Neural cell (in vitro differentiated cells): Measurements from ENCODE around the gene GOLGA7B. TPM values are rescaled to one million over a fixed set of nuclear protein-coding genes. Genes with fewer than 3 reads are reported as not detected.

ENCODE experiments used
- H2AFZ ChIP-seq: fragments of 200-600, 300-800 bp; sonication (generic), shearing (Covaris generic); 2 replicates; pipeline ENCODE4 v1.6.0; 2014; ENCODE audit warnings: low read depth, mild to moderate bottlenecking, antibody characterized with exemption, low read length, moderate library complexity
- H3F3A ChIP-seq: fragments of 200-600 bp; shearing (Covaris generic); 2 replicates; pipeline ENCODE4 v1.6.1; 2016; ENCODE audit warnings: mild to moderate bottlenecking, moderate library complexity, mixed read lengths, antibody characterized with exemption, low read length; ENCODE audit not compliant: insufficient read depth, poor library complexity, severe bottlenecking
- H3K27ac ChIP-seq: fragments of 200-600, 300-800 bp; sonication (generic), shearing (Covaris generic); 2 replicates; pipeline ENCODE4 v1.5.1; 2014; ENCODE audit warnings: mild to moderate bottlenecking, low read length, moderate library complexity
- H3K27me3 ChIP-seq: fragments of 300-800, 200-600 bp; sonication (generic), shearing (Covaris generic); 2 replicates; pipeline ENCODE4 v1.6.0; 2014; ENCODE audit warnings: mild to moderate bottlenecking, low read depth, low read length, moderate library complexity; ENCODE audit not compliant: insufficient read depth
- H3K36me3 ChIP-seq: fragments of 300-800, 200-600 bp; sonication (generic), shearing (Covaris generic); 2 replicates; pipeline ENCODE4 v1.5.1; 2014; ENCODE audit warnings: mild to moderate bottlenecking, antibody characterized with exemption, low read length, moderate library complexity; ENCODE audit not compliant: insufficient read depth
- H3K4me2 ChIP-seq: fragments of 300-800, 200-600 bp; sonication (generic), shearing (Covaris generic); 2 replicates; pipeline ENCODE4 v1.6.0; 2014; ENCODE audit warnings: mild to moderate bottlenecking, low read length
- H3K4me3 ChIP-seq: fragments of 300-800, 200-600 bp; sonication (generic), shearing (Covaris generic); 2 replicates; pipeline ENCODE4 v1.5.1; 2014; ENCODE audit warnings: mild to moderate bottlenecking, low read length, moderate library complexity
- H3K79me2 ChIP-seq: fragments of 200-600 bp; shearing (Covaris generic); replicated peaks from 2 replicates; pipeline ENCODE4 v1.6.0; 2014; ENCODE audit warnings: mild to moderate bottlenecking, low read length, moderate library complexity; ENCODE audit not compliant: insufficient read depth
- H3K9ac ChIP-seq: fragments of 300-800, 200-600 bp; sonication (generic), shearing (Covaris generic); 2 replicates; pipeline ENCODE4 v1.6.1; 2016; ENCODE audit warnings: mild to moderate bottlenecking, low read length, mixed read lengths
- H3K9me2 ChIP-seq: fragments of 200-600 bp; shearing (Covaris generic); 2 replicates; pipeline ENCODE4 v1.6.1; 2016; ENCODE audit warnings: mild to moderate bottlenecking, low read length, mixed read lengths; ENCODE audit not compliant: insufficient read depth
- H3K9me3 ChIP-seq: fragments of 200-600, 300-800 bp; sonication (generic), shearing (Covaris generic); 2 replicates; pipeline ENCODE4 v1.6.1; 2016; ENCODE audit warnings: mild to moderate bottlenecking, mixed run types, low read length, moderate library complexity, mixed read lengths
- H4K20me1 ChIP-seq: fragments of 200-600 bp; shearing (Covaris generic); 2 replicates; pipeline ENCODE4 v1.6.1; 2016; ENCODE audit warnings: mild to moderate bottlenecking, mixed run types; ENCODE audit not compliant: insufficient read depth
- EP300 ChIP-seq: fragments of 450-650 bp; conservative IDR thresholded peaks from 2 replicates; pipeline ENCODE4 v1.6.1; 2014; ENCODE audit warnings: antibody characterized with exemption, mild to moderate bottlenecking, moderate library complexity; ENCODE audit not compliant: poor library complexity, severe bottlenecking
- EZH2 ChIP-seq: fragments of 200-600, 300-800 bp; shearing (Covaris generic), sonication (generic); IDR thresholded peaks from 2 replicates; pipeline ENCODE4 v1.6.1; 2014; ENCODE audit warnings: antibody characterized with exemption, low read length, borderline replicate concordance, mild to moderate bottlenecking; ENCODE audit not compliant: insufficient read depth, poor library complexity, severe bottlenecking
- MXI1 ChIP-seq: fragments of 450-650 bp; conservative IDR thresholded peaks from 2 replicates; pipeline ENCODE4 v1.6.1; 2014; ENCODE audit warnings: antibody characterized with exemption, mild to moderate bottlenecking; ENCODE audit not compliant: poor library complexity, severe bottlenecking
- POLR2AphosphoS5 ChIP-seq: IDR thresholded peaks from 2 replicates; pipeline ENCODE4 v1.6.1; 2012
- RAD21 ChIP-seq: fragments of 450-650 bp; conservative IDR thresholded peaks from 2 replicates; pipeline ENCODE4 v1.6.1; 2014; ENCODE audit warnings: antibody characterized with exemption, mild to moderate bottlenecking, moderate library complexity
- SMC3 ChIP-seq: fragments of 450-650 bp; conservative IDR thresholded peaks from 2 replicates; pipeline ENCODE4 v1.6.1; 2014; ENCODE audit warnings: antibody characterized with exemption, mild to moderate bottlenecking, moderate library complexity; ENCODE audit not compliant: poor library complexity
- TAF1 ChIP-seq: IDR thresholded peaks from 2 replicates; pipeline ENCODE4 v1.6.1; 2012; ENCODE audit warnings: low read depth
- polyA plus RNA-seq: library from polyadenylated mRNA; depleted of rRNA; stranded (reverse); fragments of >200 nt; gene quantifications from 2 replicates; pipeline ENCODE4 v1.2.3, GENCODE V29; 2014
- TF ChIP-seq, protein P1 (sequence below): fragments of 450-650 bp; IDR thresholded peaks from 2 replicates; pipeline ENCODE4 v1.5.1; 2014; ENCODE audit warnings: antibody characterized with exemption, mild to moderate bottlenecking, moderate library complexity; ENCODE audit not compliant: poor library complexity, severe bottlenecking

GOLGA7B gene
- polyA plus RNA-seq, 1 donor from 2014 or later, result 30.4 TPM

DNA sequence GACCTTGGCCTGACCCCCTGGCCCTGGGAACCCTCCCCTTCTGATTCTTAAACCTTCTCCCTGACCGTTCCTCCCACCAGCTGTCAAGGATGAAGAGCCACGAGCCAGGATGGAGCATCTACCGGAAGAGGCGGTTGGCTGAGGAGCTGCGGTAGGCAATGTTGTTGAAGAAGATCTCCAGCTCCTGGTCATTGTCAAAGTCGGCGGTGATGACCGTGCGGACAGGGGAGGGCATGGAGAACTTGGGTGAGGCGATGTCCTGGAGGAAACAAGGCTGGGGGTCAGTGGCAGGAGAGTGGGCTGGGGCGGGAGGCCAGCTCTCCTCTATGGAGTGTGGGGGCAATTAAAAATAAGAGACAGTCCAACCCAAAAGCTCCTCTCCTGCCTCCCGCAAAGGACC lies 51.7 kb downstream of the GOLGA7B start:
- Histone ChIP-seq H3K27me3 (no peaks in the 10 kb centered on the region), H3K36me3 (no peaks in the 10 kb centered on the region), H2AFZ (no peak overlapping the region), H3K9me2 (no peaks in the 10 kb centered on the region), H3K4me2 (no peak overlapping the region), H3K9me3 (no peaks in the 10 kb centered on the region), H3K4me3 (no peak overlapping the region), H3K9ac (no peak overlapping the region), H3F3A (no peaks in the 10 kb centered on the region), H3K27ac (no peak overlapping the region), H4K20me1 (no peaks in the 10 kb centered on the region), H3K79me2 (no peaks in the 10 kb centered on the region)
- TF ChIP-seq, protein P1, sequence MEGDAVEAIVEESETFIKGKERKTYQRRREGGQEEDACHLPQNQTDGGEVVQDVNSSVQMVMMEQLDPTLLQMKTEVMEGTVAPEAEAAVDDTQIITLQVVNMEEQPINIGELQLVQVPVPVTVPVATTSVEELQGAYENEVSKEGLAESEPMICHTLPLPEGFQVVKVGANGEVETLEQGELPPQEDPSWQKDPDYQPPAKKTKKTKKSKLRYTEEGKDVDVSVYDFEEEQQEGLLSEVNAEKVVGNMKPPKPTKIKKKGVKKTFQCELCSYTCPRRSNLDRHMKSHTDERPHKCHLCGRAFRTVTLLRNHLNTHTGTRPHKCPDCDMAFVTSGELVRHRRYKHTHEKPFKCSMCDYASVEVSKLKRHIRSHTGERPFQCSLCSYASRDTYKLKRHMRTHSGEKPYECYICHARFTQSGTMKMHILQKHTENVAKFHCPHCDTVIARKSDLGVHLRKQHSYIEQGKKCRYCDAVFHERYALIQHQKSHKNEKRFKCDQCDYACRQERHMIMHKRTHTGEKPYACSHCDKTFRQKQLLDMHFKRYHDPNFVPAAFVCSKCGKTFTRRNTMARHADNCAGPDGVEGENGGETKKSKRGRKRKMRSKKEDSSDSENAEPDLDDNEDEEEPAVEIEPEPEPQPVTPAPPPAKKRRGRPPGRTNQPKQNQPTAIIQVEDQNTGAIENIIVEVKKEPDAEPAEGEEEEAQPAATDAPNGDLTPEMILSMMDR, result no peak
- no peak for TF ChIP-seq SMC3
- TF ChIP-seq TAF1, result no peak
- TF ChIP-seq MXI1, result no peak
- TF ChIP-seq RAD21, result no peak
- TF ChIP-seq EP300, result no peak
- TF ChIP-seq EZH2, result no peak
- no peak for TF ChIP-seq POLR2AphosphoS5

GRCh38 chr10:97903128-97904017 lies 53.7 kb downstream of the GOLGA7B start:
- Histone ChIP-seq H3K79me2 (no peaks in the 10 kb centered on the region), H4K20me1 (no peaks in the 10 kb centered on the region), H3K27ac (no peak overlapping the region), H3K27me3 (no peaks in the 10 kb centered on the region), H3K36me3 (no peaks in the 10 kb centered on the region), H3K9ac (no peak overlapping the region), H3K4me2 (no peak overlapping the region), H3K4me3 (no peak overlapping the region), H2AFZ (no peak overlapping the region), H3K9me3 (no peaks in the 10 kb centered on the region), H3F3A (no peaks in the 10 kb centered on the region), H3K9me2 (no peaks in the 10 kb centered on the region)
- no peak for TF ChIP-seq POLR2AphosphoS5
- TF ChIP-seq EZH2, result no peak
- TF ChIP-seq, protein P1, result no peak
- TF ChIP-seq TAF1, result no peak
- TF ChIP-seq SMC3, result no peak

GRCh38 chr10:97904018-97904381 lies 54.4 kb downstream of the GOLGA7B start:
- Histone ChIP-seq H3K27me3 (no peaks in the 10 kb centered on the region), H4K20me1 (no peaks in the 10 kb centered on the region), H3K4me2 (no peak overlapping the region), H3K4me3 (no peak overlapping the region), H3K9me3 (no peaks in the 10 kb centered on the region), H2AFZ (no peak overlapping the region), H3K79me2 (no peaks in the 10 kb centered on the region), H3K27ac (no peak overlapping the region), H3K36me3 (no peaks in the 10 kb centered on the region), H3K9ac (no peak overlapping the region), H3K9me2 (no peaks in the 10 kb centered on the region), H3F3A (no peaks in the 10 kb centered on the region)
- TF ChIP-seq EZH2 (no peak), TAF1 (no peak), SMC3 (no peak), EP300 (no peak), MXI1 (no peak), POLR2AphosphoS5 (no peak), RAD21 (no peak)
- TF ChIP-seq, protein P1, result no peak
